SKM-1 treated with dmso at 0.1 percent for 144 hours (cell line): ENCODE data around the gene WBP1L.
A peak's percentile ranks its signal among the peaks of the same experiment; 100 is the strongest.
"Not testable (repeated sequence)": the region's sequence is repeated elsewhere in the genome, so short reads cannot be mapped to it uniquely, and the experiment has no call there.

Source experiments
- DNase-seq: peaks from one replicate; lab custom pipeline; 2025; ENCODE audit not compliant: unreplicated experiment; lab: John Stamatoyannopoulos, UW

WBP1L gene

GRCh38 chr10:102804382-102805055 is 60.8 kb downstream of the WBP1L start:
- DNase-seq: no peak

- DNase-seq: no peak
Measured at GRCh38 chr10:102808380-102808779, 64.6 kb downstream of the WBP1L start.

- no peak for DNase-seq
Measured at GRCh38 chr10:102811346-102811745, 67.6 kb downstream of the WBP1L start.

GRCh38 chr10:102812231-102812876 is 68.6 kb downstream of the WBP1L start:
- peak; percentile 84 for DNase-seq

- no peak for DNase-seq
Measured at GRCh38 chr10:102813017-102813541, 69.3 kb downstream of the WBP1L start.

GRCh38 chr10:102813734-102814452 is 70.1 kb downstream of the WBP1L start:
- no peak for DNase-seq

- DNase-seq: no peak
Measured at GRCh38 chr10:102814453-102814871, 70.7 kb downstream of the WBP1L start.

GRCh38 chr10:102814873-102815661 is 71.3 kb downstream of the WBP1L start:
- no peak for DNase-seq

GRCh38 chr10:102815790-102816549 is 72.2 kb downstream of the WBP1L start:
- DNase-seq: peak; percentile 17

GRCh38 chr10:102817175-102817574 is 73.4 kb downstream of the WBP1L start:
- no peak for DNase-seq

GRCh38 chr10:102819054-102819453 is 75.3 kb downstream of the WBP1L start:
- DNase-seq: no peak

GRCh38 chr10:102820008-102820407 is 76.3 kb downstream of the WBP1L start:
- not testable (repeated sequence) for DNase-seq

GRCh38 chr10:102822222-102822621 is 78.5 kb downstream of the WBP1L start:
- DNase-seq: no peak

GRCh38 chr10:102824664-102825063 is 80.9 kb downstream of the WBP1L start:
- no peak for DNase-seq

GRCh38 chr10:102826148-102826796 is 82.5 kb downstream of the WBP1L start:
- DNase-seq: no peak

GRCh38 chr10:102827597-102827975 is 83.8 kb downstream of the WBP1L start:
- DNase-seq: no peak

GRCh38 chr10:102831322-102832071 is 87.7 kb downstream of the WBP1L start:
- DNase-seq: no peak

GRCh38 chr10:102832248-102832647 is 88.5 kb downstream of the WBP1L start:
- DNase-seq: no peak

GRCh38 chr10:102832987-102833386 is 89.2 kb downstream of the WBP1L start:
- DNase-seq: no peak
